Activated naive CD4-positive, alpha-beta T cell treated with anti-CD3 and anti-CD28 coated beads, Interleukin-2, amount 50 U/mL, for 72 hours (primary cell): ENCODE measurements around the gene ANHX. TPM values are rescaled to one million over a fixed set of nuclear protein-coding genes. Genes with fewer than 3 reads are reported as not detected.

Experiments
- ATAC-seq, 2 donors: fragments of 150-1000 bp; cut with Tn5 transposase; 2 replicates each; pipeline ENCODE4 v1.10.0; 2021; ENCODE audit warnings: mild to moderate bottlenecking in 2 of 2, moderate library complexity in 2 of 2
- DNase-seq, 2 donors: peaks; one replicate each; pipeline ENCODE4 v3.0.0; 2021 to 2022; ENCODE audit warnings: low spot score in 2 of 2
- H3K27ac Mint-ChIP-seq, 2 donors: one replicate each; pipeline ENCODE4 v1.8.0; 2022; ENCODE audit warnings: mild to moderate bottlenecking in 2 of 2, mixed read lengths in 2 of 2
- H3K36me3 Mint-ChIP-seq, 2 donors: one replicate each; pipeline ENCODE4 v1.8.0; 2022; ENCODE audit warnings: mixed read lengths in 2 of 2
- H3K9me3 Mint-ChIP-seq, 2 donors: one replicate each; pipeline ENCODE4 v1.8.0; 2022; ENCODE audit warnings: mixed read lengths in 2 of 2
- total RNA-seq, 2 donors: library from RNA; stranded (reverse); gene quantifications; one replicate each; pipeline ENCODE4 v1.2.3, GENCODE V29; 2022

The ANHX gene
- total RNA-seq, 2 donors from 2014 or later: not detected

GRCh38 chr12:133220521-133220920, 15.2 kb downstream of the ANHX start:
- H3K27ac Mint-ChIP-seq: no peak overlapping the region
- peaks cover 36 to 43% of the 10 kb centered on the region in 2 donors for H3K9me3 Mint-ChIP-seq
- peaks cover 40 to 48% of the 10 kb centered on the region in 2 donors for H3K36me3 Mint-ChIP-seq
- DNase-seq (no peak), ATAC-seq (no peak)

GRCh38 chr12:133217219-133217618, 18.5 kb downstream of the ANHX start:
- Mint-ChIP-seq H3K27ac (no peak overlapping the region), H3K9me3 (peaks cover 47 to 54% of the 10 kb centered on the region in 2 donors), H3K36me3 (peaks cover 49 to 51% of the 10 kb centered on the region in 2 donors)
- ATAC-seq (no peak), DNase-seq (no peak)

GRCh38 chr12:133215724-133216123, 20.0 kb downstream of the ANHX start:
- peaks cover 51% of the 10 kb centered on the region in 2 donors for H3K36me3 Mint-ChIP-seq
- peaks cover 49 to 51% of the 10 kb centered on the region in 2 donors for H3K9me3 Mint-ChIP-seq
- no peak for ATAC-seq
- H3K27ac Mint-ChIP-seq: no peak overlapping the region
- DNase-seq: no peak

GRCh38 chr12:133206390-133206789, 29.3 kb downstream of the ANHX start:
- Mint-ChIP-seq H3K9me3 (peaks cover 38 to 54% of the 10 kb centered on the region in 2 donors), H3K36me3 (peaks cover 59 to 60% of the 10 kb centered on the region in 2 donors), H3K27ac (no peak overlapping the region)
- no peak for ATAC-seq
- DNase-seq: no peak

- no peak for ATAC-seq
- peaks cover 55 to 60% of the 10 kb centered on the region in 2 donors for H3K9me3 Mint-ChIP-seq
- H3K27ac Mint-ChIP-seq: no peak overlapping the region
- peaks cover 72 to 74% of the 10 kb centered on the region in 2 donors for H3K36me3 Mint-ChIP-seq
- DNase-seq: no peak
These were observed 31.4 kb downstream of the ANHX start for GRCh38 chr12:133204264-133204603.

GRCh38 chr12:133203344-133204263, 32.1 kb downstream of the ANHX start:
- peaks cover 71 to 73% of the 10 kb centered on the region in 2 donors for H3K36me3 Mint-ChIP-seq
- H3K27ac Mint-ChIP-seq: peak overlapping the region in 1 of 2 donors; percentile 7
- DNase-seq (no peak), ATAC-seq (peak in 1 of 2 donors; percentile 34)
- peaks cover 54 to 58% of the 10 kb centered on the region in 2 donors for H3K9me3 Mint-ChIP-seq

- Mint-ChIP-seq H3K27ac (peak overlapping the region; percentile 7 to 82), H3K9me3 (peaks cover 51 to 55% of the 10 kb centered on the region in 2 donors), H3K36me3 (peaks cover 66 to 68% of the 10 kb centered on the region in 2 donors)
- DNase-seq (no peak), ATAC-seq (no peak)
These were observed 33.0 kb downstream of the ANHX start for GRCh38 chr12:133202493-133203343.

GRCh38 chr12:133201888-133202287, 33.8 kb downstream of the ANHX start:
- DNase-seq (no peak), ATAC-seq (no peak)
- Mint-ChIP-seq H3K9me3 (peaks cover 51 to 55% of the 10 kb centered on the region in 2 donors), H3K27ac (no peak overlapping the region), H3K36me3 (peaks cover 66 to 68% of the 10 kb centered on the region in 2 donors)

- no peak for ATAC-seq
- no peak for DNase-seq
- Mint-ChIP-seq H3K27ac (peak overlapping the region in 1 of 2 donors; percentile 36), H3K9me3 (peaks cover 50 to 51% of the 10 kb centered on the region in 2 donors), H3K36me3 (peaks cover 84 to 87% of the 10 kb centered on the region in 2 donors)
These were observed 42.8 kb downstream of the ANHX start for GRCh38 chr12:133192847-133193246.

GRCh38 chr12:133190176-133190575, 45.5 kb downstream of the ANHX start:
- no peak overlapping the region for H3K27ac Mint-ChIP-seq
- peaks cover 99 to 100% of the 10 kb centered on the region in 2 donors for H3K36me3 Mint-ChIP-seq
- H3K9me3 Mint-ChIP-seq: peaks cover 52 to 56% of the 10 kb centered on the region in 2 donors

GRCh38 chr12:133181238-133181959, 54.3 kb downstream of the ANHX start, which contains the start of gene ZNF268:
ZNF268 (plus strand) TSS chr12:133181495; CDS start chr12:133181998, 503 bp downstream.
- Mint-ChIP-seq H3K9me3 (peaks cover 45 to 57% of the 10 kb centered on the region in 2 donors), H3K36me3 (peaks cover 80% of the 10 kb centered on the region in 2 donors), H3K27ac (peak within 1 kb of the TSS; percentile 97)
- DNase-seq (peak; percentile 93 to 94), ATAC-seq (peak; percentile 98 to 99)

More at GRCh38 chr12:133190176-133190575, 45.5 kb downstream of the ANHX start:
- no peak for DNase-seq
- no peak for ATAC-seq

GRCh38 chr12:133180669-133181068, 55.0 kb downstream of the ANHX start:
- no peak overlapping the region for H3K27ac Mint-ChIP-seq
- no peak for DNase-seq
- H3K9me3 Mint-ChIP-seq: peaks cover 48 to 60% of the 10 kb centered on the region in 2 donors
- peaks cover 76 to 80% of the 10 kb centered on the region in 2 donors for H3K36me3 Mint-ChIP-seq
- ATAC-seq: no peak

- ATAC-seq (no peak), DNase-seq (no peak)
- Mint-ChIP-seq H3K27ac (no peak overlapping the region), H3K9me3 (peaks cover 40 to 46% of the 10 kb centered on the region in 2 donors), H3K36me3 (peaks cover 46% of the 10 kb centered on the region in 2 donors)
These were observed 60.8 kb downstream of the ANHX start for GRCh38 chr12:133174901-133175300.

GRCh38 chr12:133172491-133172890, 63.2 kb downstream of the ANHX start:
- Mint-ChIP-seq H3K36me3 (peaks cover 37 to 47% of the 10 kb centered on the region in 2 donors), H3K9me3 (peaks cover 38 to 48% of the 10 kb centered on the region in 2 donors), H3K27ac (no peak overlapping the region)
- no peak for DNase-seq
- no peak for ATAC-seq
